SK-N-SH (cell line): ENCODE results near the gene LGR5. TPM values are rescaled to one million over a fixed set of nuclear protein-coding genes. Genes with fewer than 3 reads are reported as not detected.

Experiments
- CTCF ChIA-PET: fragments of 300-600, 350-600 bp; formaldehyde crosslinking; extraction: SDS; loops from one replicate; lab custom pipeline; 2021; lab: Yijun Ruan, JAX
- POLR2A ChIA-PET: fragments of 350-600 bp; sonication (Branson Sonifier 250); formaldehyde crosslinking; extraction: SDS; loops from one replicate; lab custom pipeline; 2020; ENCODE audit warnings: antibody characterized with exemption, inconsistent platforms; lab: Yijun Ruan, JAX
- DNase-seq: peaks from one replicate; pipeline ENCODE4 v3.0.0; 2012
- H2AFZ ChIP-seq: fragments of 200-600 bp; sonication (generic); 2 replicates; pipeline ENCODE4 v1.8.1; 2016; ENCODE audit warnings: antibody characterized with exemption, mild to moderate bottlenecking, low read depth
- H3F3A ChIP-seq: fragments of 200-600 bp; sonication (generic); replicated peaks from 2 replicates; pipeline ENCODE3; 2016; ENCODE audit warnings: antibody characterized with exemption, mild to moderate bottlenecking; ENCODE audit not compliant: insufficient read depth
- H3K27ac ChIP-seq, 2 experiments: fragments of 200-500 bp in 1 of 2; fragments of 200-600 bp in 1 of 2; sonication (Bioruptor generic) in 1 of 2; sonication (generic), shearing (Covaris generic) in 1 of 2; 2 replicates each; pipeline versions ENCODE4 v1.5.1 to v1.6.1; 2014 to 2016; ENCODE audit warnings: low read depth in 2 of 2, inconsistent platforms in 1 of 2, low read length in 1 of 2, mild to moderate bottlenecking in 1 of 2, mixed read lengths in 1 of 2
- H3K27me3 ChIP-seq: fragments of 200-600 bp; sonication (generic), shearing (Covaris generic); 2 replicates; pipeline ENCODE4 v1.6.1; 2016; ENCODE audit warnings: mixed run types; ENCODE audit not compliant: insufficient read depth
- H3K36me3 ChIP-seq, 2 experiments: fragments of 200-500 bp in 1 of 2; fragments of 200-600 bp in 1 of 2; sonication (Bioruptor generic) in 1 of 2; sonication (generic) in 1 of 2; replicated peaks in 1 of 2; 2 replicates each; pipeline versions ENCODE3 to v1.5.1; 2014 to 2016; ENCODE audit warnings: low read length in 1 of 2, mild to moderate bottlenecking in 1 of 2; ENCODE audit not compliant: insufficient read depth in 2 of 2, control insufficient read depth in 1 of 2
- H3K4me1 ChIP-seq, 2 experiments: fragments of 200-500 bp in 1 of 2; fragments of 200-600 bp in 1 of 2; sonication (Bioruptor generic) in 1 of 2; sonication (generic), shearing (Covaris generic) in 1 of 2; 2 replicates each; pipeline versions ENCODE4 v1.5.1 to v1.6.1; 2014 to 2016; ENCODE audit warnings: low read depth in 1 of 2, low read length in 1 of 2, mixed run types in 1 of 2; ENCODE audit not compliant: insufficient read depth in 2 of 2, control insufficient read depth in 1 of 2
- H3K4me2 ChIP-seq: fragments of 200-600 bp; sonication (generic), shearing (Covaris generic); 2 replicates; pipeline ENCODE4 v1.6.1; 2017; ENCODE audit warnings: mixed run types
- H3K4me3 ChIP-seq, 2 experiments: fragments of 200-500 bp in 1 of 2; fragments of 200-600 bp in 1 of 2; sonication (Bioruptor generic) in 1 of 2; sonication (generic), shearing (Covaris generic) in 1 of 2; 2 replicates each; pipeline versions ENCODE4 v1.5.1 to v1.8.1; 2014 to 2016; ENCODE audit warnings: low read depth in 2 of 2, inconsistent platforms in 1 of 2, low read length in 1 of 2, mild to moderate bottlenecking in 1 of 2, mixed read lengths in 1 of 2, moderate library complexity in 1 of 2
- H3K79me2 ChIP-seq: fragments of 200-600 bp; sonication (generic); 2 replicates; pipeline ENCODE4 v1.8.1; 2017; ENCODE audit warnings: mild to moderate bottlenecking; ENCODE audit not compliant: insufficient read depth
- H3K9ac ChIP-seq: fragments of 200-600 bp; sonication (generic); 2 replicates; pipeline ENCODE4 v1.6.1; 2017; ENCODE audit warnings: mixed run types
- H3K9me2 ChIP-seq: fragments of 200-600 bp; sonication (generic); 2 replicates; pipeline ENCODE4 v1.6.1; 2017; ENCODE audit warnings: mixed run types
- H3K9me3 ChIP-seq: fragments of 200-600 bp; sonication (generic); 2 replicates; pipeline ENCODE4 v1.6.1; 2017; ENCODE audit warnings: mixed run types, mild to moderate bottlenecking, moderate library complexity
- H4K20me1 ChIP-seq: fragments of 200-600 bp; sonication (generic); 2 replicates; pipeline ENCODE4 v1.6.1; 2017; ENCODE audit warnings: mild to moderate bottlenecking, mixed run types; ENCODE audit not compliant: insufficient read depth
- ELF1 ChIP-seq: IDR thresholded peaks from 2 replicates; pipeline ENCODE4 v1.4.0; 2012
- FOSL2 ChIP-seq: IDR thresholded peaks from 2 replicates; pipeline ENCODE4 v1.4.0; 2012; ENCODE audit warnings: low read depth, mild to moderate bottlenecking, moderate library complexity, borderline replicate concordance
- FOXJ3 ChIP-seq: sonication (generic); formaldehyde crosslinking; IDR thresholded peaks from 2 replicates; pipeline ENCODE4 v1.5.1; 2020; ENCODE audit warnings: mild to moderate bottlenecking, missing genetic modification reagents
- GATA2 ChIP-seq: sonication (generic); formaldehyde crosslinking; IDR thresholded peaks from 2 replicates; pipeline ENCODE4 v1.5.0; 2020; ENCODE audit warnings: mild to moderate bottlenecking, missing genetic modification reagents
- JUND ChIP-seq: IDR thresholded peaks from 2 replicates; pipeline ENCODE4 v1.4.0; 2012
- MXI1 ChIP-seq: IDR thresholded peaks from 2 replicates; pipeline ENCODE4 v1.6.1; 2012; ENCODE audit warnings: mild to moderate bottlenecking, low read depth, low read length, improper control_type of control experiment
- POLR2AphosphoS5 ChIP-seq: IDR thresholded peaks from 2 replicates; pipeline ENCODE4 v1.6.1; 2012; ENCODE audit warnings: low read depth, low read length
- RAD21 ChIP-seq: IDR thresholded peaks from 2 replicates; pipeline ENCODE4 v1.6.1; 2012; ENCODE audit warnings: mild to moderate bottlenecking, low read length
- RFX5 ChIP-seq: IDR thresholded peaks from 2 replicates; pipeline ENCODE4 v1.6.1; 2012; ENCODE audit warnings: mild to moderate bottlenecking, improper control_type of control experiment, low read length
- SIN3A ChIP-seq: IDR thresholded peaks from 2 replicates; pipeline ENCODE4 v1.6.1; 2012; ENCODE audit warnings: low read depth, mild to moderate bottlenecking, low read length, moderate library complexity, borderline replicate concordance
- TCF12 ChIP-seq: IDR thresholded peaks from 2 replicates; pipeline ENCODE4 v1.4.0; 2012
- YY1 ChIP-seq: IDR thresholded peaks from 2 replicates; pipeline ENCODE4 v1.4.0; 2012; ENCODE audit warnings: low read depth, mild to moderate bottlenecking
- WGBS: methylation state at CpG from one replicate; pipeline ENCODE4 v1.1.6; 2017; ENCODE audit warnings: low lambda C conversion rate; 5-methylcytosine and 5-hydroxymethylcytosine counted together
- polyA plus RNA-seq, 3 experiments: library from polyadenylated mRNA; depleted of rRNA; stranded (reverse); fragments of >200 nt; gene quantifications; 2 replicates each; pipeline ENCODE4 v1.2.3, GENCODE V29; 2012
- TF ChIP-seq, protein P1 (sequence below): IDR thresholded peaks from 2 replicates; pipeline ENCODE4 v1.4.0; 2012; ENCODE audit warnings: low read depth, borderline replicate concordance
- TF ChIP-seq, protein P2 (sequence below): fragments of 200-600 bp; sonication (generic); IDR thresholded peaks from 2 replicates; pipeline ENCODE4 v1.6.1; 2017; ENCODE audit warnings: antibody characterized with exemption, mild to moderate bottlenecking, moderate library complexity
- TF ChIP-seq, protein P3 (sequence below): fragments of 150-350 bp; IDR thresholded peaks from 2 replicates; pipeline ENCODE4 v1.6.1; 2017; ENCODE audit warnings: antibody characterized with exemption, low read length, low read depth, borderline replicate concordance
- TF ChIP-seq, protein P4 (sequence below): fragments of 150-350 bp; IDR thresholded peaks from 2 replicates; pipeline ENCODE4 v1.6.1; 2016; ENCODE audit warnings: mild to moderate bottlenecking, low read depth, low read length
- TF ChIP-seq, protein P5 (sequence below): IDR thresholded peaks from 2 replicates; pipeline ENCODE4 v1.6.1; 2012; ENCODE audit warnings: mild to moderate bottlenecking, low read depth, low read length, moderate library complexity

Gene LGR5
- polyA plus RNA-seq, 1 of the 3 experiments (the other 2 are of a cell fraction), result 1.4 TPM

DNA sequence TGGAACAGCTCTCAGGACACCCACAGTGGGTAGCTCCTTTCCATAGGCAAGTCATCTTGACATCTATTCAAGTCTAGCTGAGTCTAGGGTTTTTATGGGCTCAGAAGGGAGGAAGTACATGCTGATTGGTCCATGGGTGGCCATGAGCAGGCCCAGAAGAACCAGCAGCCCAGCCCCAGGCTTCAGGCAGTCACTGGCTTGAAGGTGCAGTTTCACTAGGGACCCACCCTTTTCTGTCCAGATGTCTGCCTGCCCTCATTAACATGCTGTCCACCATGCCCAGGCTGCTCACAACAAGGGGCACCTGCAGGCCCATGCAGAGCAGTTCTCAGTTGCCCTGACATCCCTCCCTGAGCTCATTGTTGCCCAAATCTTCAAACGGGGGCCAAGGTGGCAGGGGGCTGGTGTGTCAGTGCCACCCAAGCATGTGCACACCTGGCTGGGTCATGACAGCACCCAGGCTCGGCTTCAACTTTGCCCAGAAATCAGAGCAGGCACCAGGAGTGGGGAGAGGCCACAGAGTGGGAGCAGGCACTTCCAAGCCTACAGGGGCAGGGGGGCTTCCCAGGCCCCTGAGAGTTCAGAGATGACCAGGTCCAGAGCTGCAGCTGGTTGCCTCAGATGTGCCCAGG is 18.7 kb upstream of the LGR5 start (continued):
- TF ChIP-seq, protein P1, sequence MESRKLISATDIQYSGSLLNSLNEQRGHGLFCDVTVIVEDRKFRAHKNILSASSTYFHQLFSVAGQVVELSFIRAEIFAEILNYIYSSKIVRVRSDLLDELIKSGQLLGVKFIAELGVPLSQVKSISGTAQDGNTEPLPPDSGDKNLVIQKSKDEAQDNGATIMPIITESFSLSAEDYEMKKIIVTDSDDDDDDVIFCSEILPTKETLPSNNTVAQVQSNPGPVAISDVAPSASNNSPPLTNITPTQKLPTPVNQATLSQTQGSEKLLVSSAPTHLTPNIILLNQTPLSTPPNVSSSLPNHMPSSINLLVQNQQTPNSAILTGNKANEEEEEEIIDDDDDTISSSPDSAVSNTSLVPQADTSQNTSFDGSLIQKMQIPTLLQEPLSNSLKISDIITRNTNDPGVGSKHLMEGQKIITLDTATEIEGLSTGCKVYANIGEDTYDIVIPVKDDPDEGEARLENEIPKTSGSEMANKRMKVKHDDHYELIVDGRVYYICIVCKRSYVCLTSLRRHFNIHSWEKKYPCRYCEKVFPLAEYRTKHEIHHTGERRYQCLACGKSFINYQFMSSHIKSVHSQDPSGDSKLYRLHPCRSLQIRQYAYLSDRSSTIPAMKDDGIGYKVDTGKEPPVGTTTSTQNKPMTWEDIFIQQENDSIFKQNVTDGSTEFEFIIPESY, result no peak
- TF ChIP-seq, all 33 proteins: peak for 0

DNA sequence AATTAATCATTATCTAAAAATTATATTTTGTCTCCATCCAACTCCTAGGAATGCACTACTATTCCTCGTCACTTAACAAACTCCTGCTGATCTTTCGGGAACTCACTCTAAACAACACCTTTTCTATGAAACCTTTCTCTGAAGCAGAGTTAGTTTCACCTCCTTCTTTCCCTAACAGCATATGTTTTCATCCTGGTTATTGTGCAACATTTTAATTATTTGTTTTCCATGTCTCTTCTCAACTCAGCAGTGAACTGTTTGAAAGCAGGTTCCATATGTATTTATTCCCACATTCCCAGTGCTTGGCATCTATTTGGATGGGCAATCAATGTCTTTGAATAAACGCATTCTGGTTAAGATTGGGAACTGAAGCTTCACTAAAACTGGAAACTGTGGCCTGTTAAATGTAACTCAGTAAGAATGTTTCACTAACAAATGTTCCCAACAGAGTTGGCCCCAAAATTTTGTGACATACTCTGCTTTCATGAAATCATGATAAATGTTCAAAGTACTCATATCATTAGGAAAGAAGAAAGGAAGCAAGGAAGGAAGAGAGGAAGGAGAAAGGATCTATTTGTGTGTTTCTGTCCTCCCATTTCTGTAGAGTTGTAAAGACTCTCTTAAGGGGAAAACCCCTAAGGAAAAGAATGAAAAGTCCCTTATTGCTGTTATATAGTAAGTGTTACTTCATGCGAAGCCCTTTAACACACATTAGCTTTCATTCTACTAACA is 13.9 kb upstream of the LGR5 start:
- Histone ChIP-seq H3K9ac (no peak overlapping the region), H2AFZ (no peak overlapping the region), H4K20me1 (no peaks in the 10 kb centered on the region), H3K4me2 (peak overlapping the region; percentile 46; the same call in 1 of the 2 replicates), H3F3A (no peaks in the 10 kb centered on the region), H3K4me1 (peaks cover 0 to 2% of the 10 kb centered on the region in 2 experiments; a peak in 2 of 4 replicates), H3K4me3 (no peak overlapping the region), H3K9me2 (no peaks in the 10 kb centered on the region), H3K79me2 (no peaks in the 10 kb centered on the region), H3K9me3 (no peaks in the 10 kb centered on the region), H3K27ac (peak overlapping the region in 1 of 2 experiments; percentile 19; a peak in 1 of 4 replicates), H3K27me3 (peaks cover 5% of the 10 kb centered on the region; the same call in 1 of the 2 replicates), H3K36me3 (no peaks in the 10 kb centered on the region)
- ChIA-PET POLR2A (no interaction called here), CTCF (interaction anchor here (1.0 to 3.0 kb wide), 3 partner anchors 10 to 125 kb away, joined by 5 to 15 read pairs (median 7); no protein-coding TSS in a partner anchor)
- WGBS, result 72% methylated on average over 4 of the region's 4 CpGs
- no peak for DNase-seq
- TF ChIP-seq ELF1, result no peak
- no peak for TF ChIP-seq TCF12
- TF ChIP-seq, protein P1, result no peak
- TF ChIP-seq MXI1, result no peak
- TF ChIP-seq, protein P2, sequence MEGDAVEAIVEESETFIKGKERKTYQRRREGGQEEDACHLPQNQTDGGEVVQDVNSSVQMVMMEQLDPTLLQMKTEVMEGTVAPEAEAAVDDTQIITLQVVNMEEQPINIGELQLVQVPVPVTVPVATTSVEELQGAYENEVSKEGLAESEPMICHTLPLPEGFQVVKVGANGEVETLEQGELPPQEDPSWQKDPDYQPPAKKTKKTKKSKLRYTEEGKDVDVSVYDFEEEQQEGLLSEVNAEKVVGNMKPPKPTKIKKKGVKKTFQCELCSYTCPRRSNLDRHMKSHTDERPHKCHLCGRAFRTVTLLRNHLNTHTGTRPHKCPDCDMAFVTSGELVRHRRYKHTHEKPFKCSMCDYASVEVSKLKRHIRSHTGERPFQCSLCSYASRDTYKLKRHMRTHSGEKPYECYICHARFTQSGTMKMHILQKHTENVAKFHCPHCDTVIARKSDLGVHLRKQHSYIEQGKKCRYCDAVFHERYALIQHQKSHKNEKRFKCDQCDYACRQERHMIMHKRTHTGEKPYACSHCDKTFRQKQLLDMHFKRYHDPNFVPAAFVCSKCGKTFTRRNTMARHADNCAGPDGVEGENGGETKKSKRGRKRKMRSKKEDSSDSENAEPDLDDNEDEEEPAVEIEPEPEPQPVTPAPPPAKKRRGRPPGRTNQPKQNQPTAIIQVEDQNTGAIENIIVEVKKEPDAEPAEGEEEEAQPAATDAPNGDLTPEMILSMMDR, result no peak
- no peak for TF ChIP-seq FOXJ3 (CRISPR knock-in tag)
- TF ChIP-seq RFX5, result no peak
- TF ChIP-seq, protein P3, sequence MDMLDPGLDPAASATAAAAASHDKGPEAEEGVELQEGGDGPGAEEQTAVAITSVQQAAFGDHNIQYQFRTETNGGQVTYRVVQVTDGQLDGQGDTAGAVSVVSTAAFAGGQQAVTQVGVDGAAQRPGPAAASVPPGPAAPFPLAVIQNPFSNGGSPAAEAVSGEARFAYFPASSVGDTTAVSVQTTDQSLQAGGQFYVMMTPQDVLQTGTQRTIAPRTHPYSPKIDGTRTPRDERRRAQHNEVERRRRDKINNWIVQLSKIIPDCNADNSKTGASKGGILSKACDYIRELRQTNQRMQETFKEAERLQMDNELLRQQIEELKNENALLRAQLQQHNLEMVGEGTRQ, result no peak
- TF ChIP-seq JUND, result no peak
- TF ChIP-seq FOSL2, result no peak
- TF ChIP-seq YY1, result no peak
- TF ChIP-seq, protein P4, sequence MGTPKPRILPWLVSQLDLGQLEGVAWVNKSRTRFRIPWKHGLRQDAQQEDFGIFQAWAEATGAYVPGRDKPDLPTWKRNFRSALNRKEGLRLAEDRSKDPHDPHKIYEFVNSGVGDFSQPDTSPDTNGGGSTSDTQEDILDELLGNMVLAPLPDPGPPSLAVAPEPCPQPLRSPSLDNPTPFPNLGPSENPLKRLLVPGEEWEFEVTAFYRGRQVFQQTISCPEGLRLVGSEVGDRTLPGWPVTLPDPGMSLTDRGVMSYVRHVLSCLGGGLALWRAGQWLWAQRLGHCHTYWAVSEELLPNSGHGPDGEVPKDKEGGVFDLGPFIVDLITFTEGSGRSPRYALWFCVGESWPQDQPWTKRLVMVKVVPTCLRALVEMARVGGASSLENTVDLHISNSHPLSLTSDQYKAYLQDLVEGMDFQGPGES, result no peak
- no peak for TF ChIP-seq POLR2AphosphoS5
- no peak for TF ChIP-seq GATA2
- no peak for TF ChIP-seq SIN3A
- TF ChIP-seq, protein P5, sequence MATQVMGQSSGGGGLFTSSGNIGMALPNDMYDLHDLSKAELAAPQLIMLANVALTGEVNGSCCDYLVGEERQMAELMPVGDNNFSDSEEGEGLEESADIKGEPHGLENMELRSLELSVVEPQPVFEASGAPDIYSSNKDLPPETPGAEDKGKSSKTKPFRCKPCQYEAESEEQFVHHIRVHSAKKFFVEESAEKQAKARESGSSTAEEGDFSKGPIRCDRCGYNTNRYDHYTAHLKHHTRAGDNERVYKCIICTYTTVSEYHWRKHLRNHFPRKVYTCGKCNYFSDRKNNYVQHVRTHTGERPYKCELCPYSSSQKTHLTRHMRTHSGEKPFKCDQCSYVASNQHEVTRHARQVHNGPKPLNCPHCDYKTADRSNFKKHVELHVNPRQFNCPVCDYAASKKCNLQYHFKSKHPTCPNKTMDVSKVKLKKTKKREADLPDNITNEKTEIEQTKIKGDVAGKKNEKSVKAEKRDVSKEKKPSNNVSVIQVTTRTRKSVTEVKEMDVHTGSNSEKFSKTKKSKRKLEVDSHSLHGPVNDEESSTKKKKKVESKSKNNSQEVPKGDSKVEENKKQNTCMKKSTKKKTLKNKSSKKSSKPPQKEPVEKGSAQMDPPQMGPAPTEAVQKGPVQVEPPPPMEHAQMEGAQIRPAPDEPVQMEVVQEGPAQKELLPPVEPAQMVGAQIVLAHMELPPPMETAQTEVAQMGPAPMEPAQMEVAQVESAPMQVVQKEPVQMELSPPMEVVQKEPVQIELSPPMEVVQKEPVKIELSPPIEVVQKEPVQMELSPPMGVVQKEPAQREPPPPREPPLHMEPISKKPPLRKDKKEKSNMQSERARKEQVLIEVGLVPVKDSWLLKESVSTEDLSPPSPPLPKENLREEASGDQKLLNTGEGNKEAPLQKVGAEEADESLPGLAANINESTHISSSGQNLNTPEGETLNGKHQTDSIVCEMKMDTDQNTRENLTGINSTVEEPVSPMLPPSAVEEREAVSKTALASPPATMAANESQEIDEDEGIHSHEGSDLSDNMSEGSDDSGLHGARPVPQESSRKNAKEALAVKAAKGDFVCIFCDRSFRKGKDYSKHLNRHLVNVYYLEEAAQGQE, result no peak
- TF ChIP-seq RAD21, result no peak
